Measurements from ENCODE around the gene CPO. TPM values are rescaled to one million over a fixed set of nuclear protein-coding genes. Genes with fewer than 3 reads are reported as not detected.

Gene CPO
- total and polyA plus RNA-seq, 9 of the 15 experiments (the other 6 are each of a cell fraction or from before 2014, with no cell fraction given) = not detected

DNA sequence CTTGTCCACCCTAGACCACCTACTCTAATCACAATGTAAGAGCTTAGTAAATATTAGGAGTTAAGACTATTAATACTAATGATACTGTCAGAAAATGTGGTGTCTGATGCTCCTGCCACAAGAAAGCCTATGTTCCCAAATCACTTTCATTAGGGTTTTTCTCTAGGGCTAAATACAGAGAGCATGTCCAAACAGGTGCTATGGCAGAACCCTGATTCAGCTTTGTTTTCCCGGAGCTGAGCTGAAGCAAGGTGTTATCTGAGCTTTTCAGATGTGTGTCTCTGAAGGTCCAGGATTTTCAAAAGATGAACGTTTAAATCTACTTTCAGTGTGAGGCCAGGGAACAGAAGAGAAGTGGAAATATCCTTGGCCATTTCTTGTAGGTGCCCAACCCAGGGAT is 40.6 kb downstream of the CPO start:
- BruUV-seq (replicated peaks) = no TSS peak
- no peak for ATAC-seq
- intact Hi-C loops (cut with micrococcal nuclease) = loop anchor here (5.0 to 10.0 kb wide), 2 partner anchors 365 to 497 kb away; no protein-coding TSS in a partner anchor
- ChIA-PET CTCF (ENCODE audit: low intra/inter-chr PET ratio) (no interaction called here), POLR2A (no interaction called here)
- Histone ChIP-seq H3K4me2 (ENCODE audit: insufficient read depth, low read length) (no peak overlapping the region), H3K27ac (ENCODE audit: extremely low read depth, low read depth, low read length) (no peak overlapping the region), H2AFZ (ENCODE audit: low read depth, low read length) (no peak overlapping the region), H3K9ac (ENCODE audit: insufficient read depth in 1 of 2, low read depth in 2 of 2, low read length in 2 of 2) (no peak overlapping the region), H3K79me2 (ENCODE audit: control insufficient read depth, insufficient read depth, low read length) (no peaks in the 10 kb centered on the region), H3K9me1 (ENCODE audit: control insufficient read depth, insufficient read depth, low read length) (no peaks in the 10 kb centered on the region), H3K9me3 (replicated peaks; ENCODE audit: control insufficient read depth, insufficient read depth, low read depth, low read length) (no peaks in the 10 kb centered on the region), H3K4me1 (replicated peaks in 1 of 2; ENCODE audit: control insufficient read depth in 2 of 2, insufficient read depth in 2 of 2, low read length in 2 of 2) (no peaks in the 10 kb centered on the region), H3K36me3 (ENCODE audit: control insufficient read depth, insufficient read depth, low read length) (no peaks in the 10 kb centered on the region), H3K27me3 (ENCODE audit: control insufficient read depth in 2 of 2, insufficient read depth in 2 of 2, low read length in 2 of 2) (no peaks in the 10 kb centered on the region; a peak in 1 of 5 replicates), H4K20me1 (replicated peaks; ENCODE audit: control insufficient read depth, insufficient read depth, low read length) (no peaks in the 10 kb centered on the region), H3K4me3 (no peak overlapping the region)
- in situ Hi-C loops (cut with MboI) = loop anchor here (25.0 kb wide), 1 partner anchor 482 kb away; no protein-coding TSS in a partner anchor
- no peak for DNase-seq (ENCODE audit: extremely low read depth in 1 of 4, low spot score in 3 of 4)
- 0% methylated on average over 2 of the region's 2 CpGs for WGBS (ENCODE audit: insufficient coverage, low coverage, missing lambda C conversion rate)
- TF ChIP-seq DDX20 (tag; IDR thresholded peaks at IDR 0.05; ENCODE audit: low read depth) (no peak), FOXJ2 (tag; IDR thresholded peaks at IDR 0.05) (no peak), TRIM24 (IDR thresholded peaks at IDR 0.05) (no peak), SMARCE1 (IDR thresholded peaks at IDR 0.05) (no peak), SMC3 (conservative IDR thresholded peaks at IDR 0.05; ENCODE audit: insufficient read depth, low read depth, low read length) (no peak), HNRNPL (IDR thresholded peaks at IDR 0.05; ENCODE audit: low read depth, low read length) (no peak), ZNF586 (CRISPR knock-in tag; conservative IDR thresholded peaks at IDR 0.05) (no peak), KLF16 (IDR thresholded peaks at IDR 0.05) (no peak), ZBTB11 (CRISPR knock-in tag; IDR thresholded peaks at IDR 0.05) (no peak), MYC (IDR thresholded peaks at IDR 0.05; ENCODE audit: low read depth, low read length) (no peak), MYC (CRISPR knock-in tag; IDR thresholded peaks at IDR 0.05; ENCODE audit: borderline replicate concordance, low read depth) (no peak), POLR3A (IDR thresholded peaks at IDR 0.05; ENCODE audit: borderline replicate concordance, extremely low read depth, insufficient read depth, insufficient read length) (no peak), U2AF1 (optimal IDR thresholded peaks at IDR 0.05; ENCODE audit: low read depth, low read length) (no peak), ZNF431 (CRISPR knock-in tag; IDR thresholded peaks at IDR 0.05) (no peak), ZBTB8A (IDR thresholded peaks at IDR 0.05; ENCODE audit: partially characterized antibody) (no peak), XRCC5 (IDR thresholded peaks at IDR 0.05; ENCODE audit: low read depth, low read length) (no peak)
- TF ChIP-seq, protein P1, sequence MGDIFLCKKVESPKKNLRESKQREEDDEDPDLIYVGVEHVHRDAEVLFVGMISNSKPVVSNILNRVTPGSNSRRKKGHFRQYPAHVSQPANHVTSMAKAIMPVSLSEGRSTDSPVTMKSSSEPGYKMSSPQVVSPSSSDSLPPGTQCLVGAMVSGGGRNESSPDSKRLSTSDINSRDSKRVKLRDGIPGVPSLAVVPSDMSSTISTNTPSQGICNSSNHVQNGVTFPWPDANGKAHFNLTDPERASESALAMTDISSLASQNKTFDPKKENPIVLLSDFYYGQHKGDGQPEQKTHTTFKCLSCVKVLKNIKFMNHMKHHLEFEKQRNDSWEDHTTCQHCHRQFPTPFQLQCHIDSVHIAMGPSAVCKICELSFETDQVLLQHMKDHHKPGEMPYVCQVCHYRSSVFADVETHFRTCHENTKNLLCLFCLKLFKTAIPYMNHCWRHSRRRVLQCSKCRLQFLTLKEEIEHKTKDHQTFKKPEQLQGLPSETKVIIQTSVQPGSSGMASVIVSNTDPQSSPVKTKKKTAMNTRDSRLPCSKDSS (IDR thresholded peaks at IDR 0.05; ENCODE audit: low read depth, partially characterized antibody) = no peak
- no peak for FAIRE-seq
